ENCODE results near the gene NISCH.

Gene NISCH

DNA sequence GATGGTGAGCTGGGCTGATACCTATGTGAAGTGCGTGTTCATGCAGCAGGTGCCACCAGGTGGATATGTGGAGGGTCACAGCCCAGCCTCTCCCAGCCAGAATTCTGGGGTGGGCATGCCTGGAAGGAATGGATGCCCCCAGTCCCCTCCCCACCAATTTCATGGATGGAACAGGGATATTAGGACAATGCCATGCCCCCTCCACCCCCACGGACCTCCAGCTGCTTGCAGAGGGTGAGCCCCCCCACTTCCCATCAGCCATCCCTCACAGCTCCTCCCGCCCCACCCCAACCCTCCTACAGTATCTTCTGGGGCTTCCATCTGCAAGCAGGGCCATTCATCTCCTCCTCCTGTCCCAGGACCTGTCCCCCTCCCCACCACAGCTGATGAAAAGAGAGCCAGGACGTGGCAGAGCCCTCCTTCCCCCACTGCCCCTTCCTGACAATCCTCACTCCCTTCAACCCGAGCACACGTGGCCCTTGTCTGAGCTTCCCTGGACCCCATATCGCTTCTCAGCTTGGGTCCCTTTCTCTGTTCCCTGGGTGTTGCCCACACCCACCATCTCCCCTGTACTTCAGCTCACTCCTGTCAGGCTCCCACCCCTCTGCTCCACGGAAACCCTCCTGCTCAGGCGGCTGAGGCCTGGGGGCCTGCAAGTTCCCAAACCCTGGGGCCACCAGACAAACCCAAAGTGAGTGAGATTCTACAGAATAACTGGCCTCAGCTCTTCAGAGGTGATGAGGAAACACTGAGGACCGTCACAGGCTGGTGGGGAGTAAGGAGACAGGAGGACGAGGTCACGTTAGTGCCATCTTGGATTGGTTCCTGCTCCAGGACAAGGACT lies 7.7 kb upstream of the NISCH start:
- no peak for DNase-seq (ENCODE audit: low read depth in 2 of 2)

- no peak for DNase-seq (ENCODE audit: low read depth in 2 of 2)
Observed at GRCh38 chr3:52450489-52451236, 4.7 kb upstream of the NISCH start.

DNA sequence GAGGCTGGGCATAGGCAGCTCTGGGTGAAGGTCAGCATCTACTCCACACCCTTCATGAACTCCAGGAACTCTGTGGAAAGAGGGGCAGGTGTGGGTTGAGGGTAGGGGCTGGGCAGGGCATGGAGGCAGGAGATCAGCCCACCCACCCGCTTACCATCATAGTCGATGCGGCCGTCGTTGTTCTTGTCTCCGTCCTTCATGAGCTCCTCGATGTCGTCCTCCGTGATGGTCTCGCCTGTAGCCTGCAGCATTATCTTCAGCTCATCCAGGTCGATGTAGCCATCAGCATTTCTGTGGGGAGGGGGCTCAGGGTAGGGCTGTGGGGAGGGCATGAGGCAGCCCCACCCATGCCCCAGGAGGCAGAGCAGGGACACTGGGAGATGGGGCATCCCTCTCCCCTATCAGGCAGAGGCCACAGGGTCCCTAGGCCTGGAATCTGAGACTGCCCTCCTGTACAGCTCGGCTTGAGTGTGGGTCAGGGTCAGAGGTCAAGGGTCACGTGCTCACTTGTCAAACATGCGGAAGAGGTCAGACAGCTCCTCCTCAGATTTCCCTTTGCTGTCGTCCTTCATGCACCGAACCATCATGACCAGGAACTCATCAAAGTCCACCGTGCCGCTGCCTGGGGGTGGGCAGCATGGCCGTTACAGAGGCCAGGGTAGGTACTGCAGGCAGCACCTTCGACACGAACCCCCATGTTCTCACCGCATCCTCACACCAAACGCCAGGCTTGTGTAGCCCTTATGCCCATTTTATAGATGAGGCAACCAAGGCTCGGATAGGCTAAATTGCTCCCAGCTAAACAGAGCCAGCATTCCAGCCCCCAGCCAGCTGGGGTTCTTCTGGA lies 3.9 kb upstream of the NISCH start:
- no peak for DNase-seq (ENCODE audit: low read depth in 2 of 2)

DNA sequence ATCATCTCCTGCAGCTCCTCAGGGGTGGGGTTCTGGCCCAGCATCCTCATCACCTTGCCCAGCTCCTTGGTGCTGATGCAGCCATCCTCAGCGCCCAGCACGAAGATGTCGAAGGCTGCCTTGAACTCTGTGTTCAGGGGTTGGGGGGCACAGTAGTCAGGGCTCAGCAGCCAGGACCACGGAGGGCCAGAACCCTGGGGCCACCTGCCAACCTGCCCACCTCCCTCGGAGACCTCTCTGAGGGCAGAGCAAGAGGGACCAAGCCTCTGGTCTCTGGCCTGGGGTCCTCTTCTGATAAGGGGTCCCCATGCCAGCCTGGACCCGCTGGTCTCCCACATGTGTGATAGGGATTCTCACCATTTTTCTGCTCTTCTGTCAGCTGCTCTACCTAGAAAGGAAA lies 3.3 kb upstream of the NISCH start:
- no peak for DNase-seq (ENCODE audit: low read depth in 2 of 2)

GRCh38 chr3:52452570-52453221 lies 2.7 kb upstream of the NISCH start:
- DNase-seq (ENCODE audit: low read depth in 2 of 2): no peak

DNA sequence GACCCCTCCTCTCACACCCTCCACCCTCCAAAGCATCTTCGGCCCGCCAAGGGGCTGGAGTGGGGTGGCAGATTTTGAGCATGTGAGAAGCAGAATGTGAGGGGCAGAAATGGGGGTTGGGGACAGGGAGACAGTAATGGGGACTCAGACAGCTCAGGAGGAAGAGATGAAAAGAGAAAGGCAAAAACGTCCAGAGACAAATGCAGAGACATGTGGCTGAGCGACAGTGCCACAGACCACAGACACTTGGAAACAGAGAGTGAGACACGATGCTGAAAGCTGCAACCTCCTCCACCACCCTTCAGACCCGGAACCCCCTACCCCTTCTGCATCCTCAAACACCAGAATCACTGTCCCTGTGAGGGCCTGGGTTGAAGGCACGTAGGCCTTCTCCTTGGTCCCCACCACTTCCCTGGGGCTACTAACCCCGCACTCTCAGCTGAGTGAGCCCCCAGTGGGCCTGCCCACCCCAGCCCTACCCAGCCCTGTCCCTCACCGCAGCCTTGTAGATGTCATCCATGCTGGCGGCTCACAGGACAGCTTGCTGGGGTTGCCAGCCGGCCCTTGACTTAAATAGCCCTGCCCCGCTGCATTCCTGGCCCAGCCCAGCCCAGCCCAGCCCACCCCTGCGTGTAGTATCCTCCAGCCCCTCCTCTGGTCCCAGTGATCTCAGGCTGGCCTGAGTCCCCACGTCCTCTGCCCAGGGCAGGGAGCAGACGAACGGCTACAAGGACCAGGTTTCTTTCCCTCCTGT lies 1.7 kb upstream of the NISCH start, which contains the start of gene TNNC1:
Gene TNNC1, minus strand, starts transcription at position 546 of the 754 bp plus-strand sequence. Its CDS starts 26 bp downstream, at position 520.
- no peak for DNase-seq (ENCODE audit: low read depth in 2 of 2)

DNA sequence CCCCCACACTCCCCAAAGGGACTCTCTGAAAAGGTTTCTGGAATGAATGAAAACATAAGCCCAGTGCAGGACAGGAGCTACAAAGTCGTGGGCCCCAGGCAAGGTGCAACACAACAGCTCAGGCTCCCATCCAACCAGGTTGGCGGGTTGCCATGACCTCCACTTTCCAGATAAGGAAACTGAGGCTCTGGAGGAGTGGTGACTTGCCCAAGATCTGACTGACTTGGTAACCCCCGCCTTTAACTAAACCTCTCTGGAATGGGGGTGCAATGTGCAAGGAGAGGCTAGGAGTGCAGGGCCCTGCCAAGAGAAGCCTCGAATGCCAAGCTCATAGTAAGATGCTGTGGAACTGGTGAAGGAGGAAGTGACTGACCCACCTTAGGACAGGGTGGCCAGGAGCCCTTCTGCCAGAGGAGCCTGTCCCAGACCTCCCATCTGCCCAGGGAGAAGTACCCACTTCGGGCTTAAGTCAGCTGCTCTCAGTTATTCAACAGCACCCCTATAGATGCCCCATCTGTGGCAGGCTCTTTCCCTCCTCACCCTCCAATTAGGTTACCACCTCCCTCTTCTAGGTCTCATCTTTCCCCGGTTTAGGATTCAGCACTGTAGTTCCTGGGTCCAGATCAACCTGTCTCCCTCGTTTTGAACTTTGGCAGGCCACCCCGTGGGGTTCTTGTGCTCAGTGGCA lies 1.0 kb upstream of the NISCH start:
- DNase-seq (ENCODE audit: low read depth in 2 of 2): no peak

- no peak for DNase-seq (ENCODE audit: low read depth in 2 of 2)
Observed at GRCh38 chr3:52454938-52455282, 494 bp upstream of the NISCH start.

DNA sequence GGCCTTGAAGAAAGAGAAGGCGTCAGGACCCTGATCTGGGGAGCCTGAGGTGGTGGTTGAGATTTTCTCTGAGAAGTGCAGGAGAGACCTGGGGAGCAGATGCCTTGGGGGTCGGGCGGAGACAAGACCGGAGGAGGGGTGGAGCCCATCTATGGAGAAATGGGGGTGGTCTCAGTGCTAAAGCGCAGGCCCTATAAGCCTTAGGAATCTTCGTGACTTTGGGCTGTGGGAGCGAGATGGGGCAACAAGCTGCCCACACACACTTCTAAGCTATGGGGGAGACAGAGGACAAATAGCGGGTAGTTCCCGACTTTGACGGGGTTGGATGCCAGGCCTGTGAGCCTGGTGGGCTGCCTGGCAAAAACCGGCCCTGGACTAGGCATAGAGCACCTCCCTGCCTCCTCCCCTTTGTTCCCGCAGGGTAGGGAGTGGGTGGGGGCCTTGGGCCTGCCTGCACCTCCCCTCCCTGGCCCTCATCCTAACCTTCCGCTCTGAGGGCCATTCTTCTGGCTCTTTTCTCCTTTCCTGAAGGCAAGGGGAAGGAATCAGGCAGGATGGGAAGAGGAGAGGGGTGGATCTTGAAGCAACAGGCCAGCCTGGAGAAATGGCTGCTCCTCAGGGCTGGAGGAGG lies 880 bp downstream of the NISCH start:
- no peak for DNase-seq (ENCODE audit: low read depth in 2 of 2)

GRCh38 chr3:52456800-52457183 lies 1.4 kb downstream of the NISCH start:
- no peak for DNase-seq (ENCODE audit: low read depth in 2 of 2)

DNA sequence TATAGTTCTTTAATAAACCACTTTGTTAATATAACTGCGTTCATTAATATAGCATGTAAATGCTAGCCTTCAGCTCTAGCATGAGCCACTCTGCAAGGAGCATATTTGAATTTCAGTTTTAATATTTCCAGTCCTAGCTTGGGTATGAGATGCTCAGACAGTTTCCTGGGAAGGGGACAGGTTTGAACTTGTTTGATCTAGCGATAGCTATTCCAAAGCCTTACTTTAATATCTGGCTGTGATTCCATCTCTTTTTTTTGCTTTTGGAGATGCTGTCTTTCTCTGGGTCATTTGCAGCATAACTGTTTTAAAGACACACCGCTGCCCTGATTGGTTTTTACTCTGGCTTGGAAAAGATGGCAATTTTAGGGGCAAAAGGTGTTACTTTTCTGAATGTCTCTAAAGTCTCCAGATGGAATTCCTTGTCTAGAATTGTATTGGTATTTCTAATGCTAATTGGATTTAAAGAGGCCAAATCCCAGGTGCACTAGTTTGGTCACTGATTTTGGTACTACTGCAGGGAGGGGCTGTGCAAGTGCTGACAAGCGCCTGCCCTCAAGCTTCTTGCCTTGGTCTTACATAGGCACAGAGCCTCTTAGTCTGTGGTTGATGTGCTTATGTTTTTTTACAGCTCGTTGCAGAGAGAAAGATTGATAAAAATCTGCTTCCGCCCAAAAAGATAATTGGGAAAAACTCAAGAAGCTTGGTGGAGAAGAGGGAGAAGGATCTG lies 2.8 kb downstream of the NISCH start:
- no peak for DNase-seq (ENCODE audit: low read depth in 2 of 2)

DNA sequence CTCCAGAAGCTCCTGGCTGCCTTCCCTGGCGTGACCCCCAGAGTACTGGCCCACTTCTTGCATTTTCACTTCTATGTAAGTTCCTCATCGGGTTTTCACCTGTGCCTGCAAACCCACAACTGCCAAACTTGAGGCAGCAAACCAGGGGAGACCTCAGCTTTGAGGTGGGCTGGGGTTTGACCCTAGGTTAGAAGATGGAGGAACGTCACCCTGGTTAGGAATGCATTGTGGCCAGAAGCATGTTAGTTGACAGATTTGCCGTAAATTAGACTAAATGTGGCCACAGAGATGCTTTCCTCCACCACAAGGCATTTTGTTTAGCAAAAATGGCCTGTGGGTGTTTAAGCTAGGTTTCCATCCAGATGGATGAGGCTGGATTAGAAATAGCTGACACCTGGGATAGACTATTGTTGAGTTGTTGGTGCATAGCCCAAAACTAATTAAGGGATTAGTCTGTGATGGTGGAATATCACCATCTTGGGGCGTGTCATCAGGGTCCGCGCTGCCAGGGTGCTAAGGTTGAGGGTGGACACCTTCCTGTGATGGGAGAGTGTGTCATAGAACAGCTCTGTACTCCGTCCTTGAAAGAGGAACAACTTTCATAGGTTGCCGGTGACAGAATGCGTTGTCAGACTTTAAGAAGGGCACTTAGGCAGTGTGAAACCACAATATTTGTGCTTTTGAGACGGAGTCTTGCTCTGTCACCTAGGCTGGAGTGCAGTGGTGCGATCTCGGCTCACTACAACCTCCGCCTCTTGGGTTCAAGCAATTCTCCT lies 3.6 kb downstream of the NISCH start:
- no peak for DNase-seq (ENCODE audit: low read depth in 2 of 2)

GRCh38 chr3:52461874-52462273 lies 6.5 kb downstream of the NISCH start:
- DNase-seq (ENCODE audit: low read depth in 2 of 2): no peak

DNA sequence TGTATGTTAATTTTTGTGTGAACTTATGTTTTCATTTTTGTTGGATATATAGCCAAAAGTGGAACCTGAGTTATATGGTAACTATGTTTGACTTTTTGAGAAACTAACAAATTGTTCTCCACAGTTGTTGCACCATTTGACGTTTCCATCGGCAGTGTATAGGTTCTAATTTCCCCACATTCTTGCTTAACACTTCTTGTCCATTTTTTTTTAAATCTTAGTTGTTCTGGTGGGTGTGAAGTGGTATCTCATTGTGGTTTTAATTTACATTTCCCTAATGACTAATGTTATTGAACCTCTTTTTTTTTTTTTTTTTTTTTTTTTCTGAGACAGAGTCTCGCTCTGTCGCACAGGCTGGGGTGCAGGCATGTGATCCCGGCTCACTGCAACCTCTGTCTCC lies 8.0 kb downstream of the NISCH start:
- no peak for DNase-seq (ENCODE audit: low read depth in 2 of 2)

DNA sequence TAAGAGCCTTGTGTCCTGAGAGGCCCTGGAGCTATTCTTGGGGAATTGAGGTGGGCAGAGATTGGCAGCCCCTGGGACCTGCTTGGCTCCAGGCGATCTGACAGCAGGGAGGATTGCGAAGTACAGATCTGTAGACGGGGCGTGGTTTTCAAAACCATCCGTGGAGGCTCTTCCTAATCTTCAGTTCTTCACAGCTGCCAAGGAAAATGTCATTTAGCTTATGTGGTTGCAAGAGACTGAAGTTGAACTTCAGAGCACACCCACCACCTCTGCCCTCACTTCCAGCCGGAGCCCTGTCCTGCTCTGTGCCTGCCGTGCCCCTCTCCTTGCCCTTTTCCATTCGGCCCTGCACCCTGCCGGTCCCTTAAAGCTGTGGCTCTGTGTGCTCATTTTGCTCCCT lies 12.9 kb downstream of the NISCH start:
- no peak for DNase-seq (ENCODE audit: low read depth in 2 of 2)

DNA sequence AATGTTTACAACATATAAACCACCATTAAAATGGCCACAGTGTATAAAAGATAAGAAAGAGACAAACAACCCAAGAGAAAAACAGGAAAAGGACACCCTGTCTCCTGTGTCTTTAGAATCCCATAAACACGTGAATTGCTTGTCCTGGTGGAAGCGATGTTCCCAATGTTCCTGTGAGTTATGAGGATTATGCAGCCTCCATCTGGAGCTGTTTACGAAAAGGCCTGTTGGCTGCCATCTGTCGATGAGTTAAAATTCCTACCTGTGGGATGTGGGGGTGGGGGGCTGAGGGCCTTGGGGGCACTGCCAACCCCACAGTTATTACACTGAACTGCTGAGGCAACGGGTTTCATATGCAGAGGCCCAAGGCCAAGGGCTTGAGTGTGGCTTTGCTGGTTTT lies 13.6 kb downstream of the NISCH start:
- DNase-seq (ENCODE audit: low read depth in 2 of 2): no peak

GRCh38 chr3:52470920-52471319 lies 15.5 kb downstream of the NISCH start:
- no peak for DNase-seq (ENCODE audit: low read depth in 2 of 2)
